GM19463 (cell line): ENCODE results near the gene STUM.

Experiments
- ATAC-seq: cut with Tn5 transposase; IDR thresholded peaks from one replicate; pipeline ENCODE4 v1.9.1; 2021; ENCODE audit warnings: mild to moderate bottlenecking, moderate library complexity; ENCODE audit not compliant: unreplicated experiment

Gene STUM

DNA sequence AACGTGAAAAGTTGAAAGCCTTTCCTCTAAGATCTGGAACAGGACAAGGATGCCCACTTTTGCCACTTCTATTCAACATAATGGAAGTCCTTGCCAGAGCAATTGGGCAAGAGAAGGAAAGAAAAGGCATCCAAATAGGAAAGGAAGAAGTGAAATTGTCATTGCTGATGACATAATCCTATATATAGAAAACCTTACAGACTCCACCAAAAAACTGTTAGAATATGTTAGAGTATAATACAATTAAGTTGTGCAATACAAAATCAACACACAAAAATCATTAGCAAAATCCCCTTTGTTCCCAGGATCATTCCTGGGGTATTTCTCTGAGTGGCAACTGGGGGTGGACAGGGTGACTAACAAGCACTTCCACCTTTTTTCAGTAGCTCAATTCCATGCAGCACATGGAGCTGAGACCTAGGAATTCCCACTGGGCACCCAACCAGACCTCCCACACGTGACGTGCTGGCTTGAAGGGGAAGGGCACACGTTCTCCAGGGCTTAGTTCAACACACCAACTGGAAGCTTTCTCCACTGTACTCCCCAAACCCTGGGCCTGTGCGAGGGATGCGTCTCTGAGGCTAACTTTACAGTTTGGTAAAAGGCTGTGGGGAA is 9.6 kb downstream of the STUM start:
- ATAC-seq: no peak

DNA sequence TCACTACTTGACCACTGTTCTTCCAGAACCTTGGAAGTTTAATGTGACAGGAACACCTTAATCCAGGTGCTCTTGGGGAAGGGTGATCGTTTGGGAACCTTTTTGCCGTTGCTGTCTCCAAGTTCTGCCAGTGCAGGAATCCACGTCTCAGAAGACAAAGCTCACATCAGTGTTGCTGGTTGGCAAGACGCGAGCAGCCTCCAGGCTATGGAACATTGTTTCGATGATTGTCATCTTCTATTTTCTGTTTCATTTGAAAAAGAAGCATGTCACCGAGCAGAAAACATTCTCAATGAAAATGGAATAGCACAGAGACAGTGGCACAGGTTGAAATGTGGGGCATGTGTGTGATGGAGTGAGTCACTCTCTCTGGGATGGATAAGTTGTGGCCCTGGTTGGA is 11.7 kb downstream of the STUM start:
- no peak for ATAC-seq

DNA sequence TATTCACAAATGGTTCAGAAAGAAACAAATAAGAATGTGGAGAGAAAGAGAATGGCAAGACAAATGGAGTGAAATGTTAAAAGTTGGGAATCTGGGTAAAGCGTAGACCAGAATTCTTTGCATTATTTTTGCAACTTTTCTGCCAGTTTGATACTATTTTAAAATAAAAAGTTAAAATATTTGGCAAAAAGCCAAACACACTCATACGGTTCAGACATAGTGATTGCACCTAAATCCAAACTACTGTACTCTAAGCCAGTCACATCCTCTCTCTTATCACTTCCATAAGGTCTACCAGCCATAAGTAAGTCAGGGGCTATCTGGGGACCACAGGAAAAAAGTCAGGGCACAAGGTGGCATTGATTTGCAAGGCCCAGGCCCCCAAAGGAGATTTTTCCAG is 14.4 kb downstream of the STUM start:
- no peak for ATAC-seq

DNA sequence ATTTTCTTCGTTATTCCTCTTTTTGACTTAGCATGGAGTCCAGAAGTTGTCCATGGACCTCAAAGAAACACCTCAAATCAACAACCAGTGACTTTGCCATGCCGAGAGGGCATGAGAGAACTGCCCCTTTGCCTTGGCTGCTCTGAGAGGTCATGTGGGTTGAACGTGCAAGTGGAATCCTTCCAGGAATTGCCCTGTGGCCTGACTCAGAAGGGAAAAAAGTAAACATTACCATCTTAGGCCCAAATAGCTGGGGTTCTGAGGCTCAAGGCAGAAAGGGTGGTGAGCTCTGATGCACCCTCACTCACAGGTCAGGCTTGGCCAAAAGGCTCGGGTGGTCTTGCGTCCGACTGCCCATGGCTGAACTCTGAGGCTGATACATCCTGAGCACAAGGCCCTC is 15.1 kb downstream of the STUM start:
- no peak for ATAC-seq

DNA sequence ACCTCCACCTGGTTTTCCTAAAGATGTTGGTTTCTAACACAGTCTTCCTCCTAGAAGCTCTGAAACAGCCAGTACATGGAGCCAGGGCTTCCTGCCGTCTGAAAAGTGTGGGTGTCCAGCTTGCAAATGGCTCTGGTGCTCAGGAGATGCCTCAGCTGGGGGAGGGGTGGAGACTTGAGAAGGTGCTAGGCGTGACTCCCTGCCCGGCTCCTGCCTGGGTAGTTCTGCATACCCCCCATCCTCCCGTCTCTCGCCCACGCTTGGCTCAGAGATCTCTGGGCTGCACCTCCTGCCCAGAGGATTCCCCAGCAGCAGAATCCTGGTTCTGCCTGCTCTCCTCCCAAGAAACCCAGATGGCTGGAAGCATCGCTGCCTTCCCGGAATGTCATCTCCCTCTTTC is 16.9 kb downstream of the STUM start:
- ATAC-seq: no peak

DNA sequence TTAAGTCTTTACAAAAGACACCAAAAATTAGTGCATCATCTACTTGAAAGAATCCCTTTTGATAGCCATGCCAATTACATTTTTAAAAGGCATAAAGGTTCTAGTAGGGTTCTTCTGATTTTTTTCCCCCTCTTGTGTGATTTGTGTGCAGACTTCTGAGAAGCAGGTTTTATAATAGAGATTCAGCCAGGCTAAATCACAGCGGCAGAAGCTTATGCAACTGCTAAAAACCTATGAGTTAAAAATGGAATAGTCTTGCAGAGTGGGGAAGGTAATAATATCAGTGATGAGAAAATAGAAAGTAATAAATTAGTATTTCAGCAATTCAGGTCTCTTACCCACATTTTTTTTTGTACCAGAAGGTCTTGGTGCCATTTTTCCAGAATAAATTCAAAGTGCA is 17.7 kb downstream of the STUM start:
- ATAC-seq: no peak

DNA sequence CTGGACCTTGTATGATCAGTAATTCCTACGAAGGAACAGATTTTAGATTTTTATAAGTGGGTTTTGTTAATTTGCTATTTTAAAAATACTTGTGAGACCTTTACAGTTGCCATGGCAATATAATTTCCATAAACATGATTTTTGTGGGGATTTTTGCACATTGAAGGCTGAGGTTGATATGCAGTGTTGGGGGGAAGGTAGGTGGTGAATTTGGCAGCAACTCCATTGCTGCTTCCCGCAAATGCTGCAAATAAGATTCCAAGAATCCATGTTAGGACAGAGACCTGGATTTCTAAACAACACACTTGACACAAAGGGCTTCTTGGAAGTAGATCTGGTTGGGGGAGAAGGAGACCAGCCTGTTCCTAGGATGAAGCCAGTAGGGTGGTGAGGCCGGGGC is 18.2 kb downstream of the STUM start:
- ATAC-seq: no peak

DNA sequence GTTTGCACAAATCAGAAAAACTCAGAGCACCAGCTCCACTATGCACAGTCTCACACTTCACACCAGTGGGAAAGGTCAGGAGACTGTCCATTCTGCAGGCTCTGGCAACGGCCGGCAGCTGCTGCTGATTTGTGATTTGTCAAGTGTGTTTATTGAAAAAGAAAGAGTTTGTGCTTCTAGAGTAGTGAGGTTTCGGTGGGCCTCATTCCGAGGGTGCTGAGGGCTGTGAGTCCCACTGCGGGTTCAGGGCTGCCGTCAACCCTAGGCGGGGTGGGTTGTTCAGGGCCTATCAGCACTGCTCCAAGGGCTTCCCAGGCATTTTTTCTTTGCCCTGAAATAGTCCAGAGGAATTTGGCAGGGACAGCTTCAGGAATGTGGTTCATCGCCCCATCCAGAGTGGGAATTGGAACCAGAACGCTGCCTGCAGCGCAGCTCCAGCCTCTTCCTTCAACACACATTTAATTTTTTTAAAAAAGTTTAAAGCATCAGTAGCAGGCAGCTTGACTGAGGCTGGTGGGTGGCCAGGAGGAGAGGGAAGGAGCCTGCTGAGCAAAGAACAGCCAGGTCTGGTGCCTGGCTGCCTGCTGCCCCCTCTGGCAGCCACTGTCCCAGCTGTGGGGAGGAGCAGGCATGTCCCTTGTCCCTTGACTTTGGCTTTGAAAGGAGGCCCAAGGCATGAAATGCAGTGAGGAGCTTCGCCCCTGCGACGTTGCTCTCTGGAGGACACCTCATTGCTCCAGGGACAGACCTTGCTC is 19.7 kb downstream of the STUM start:
- no peak for ATAC-seq

DNA sequence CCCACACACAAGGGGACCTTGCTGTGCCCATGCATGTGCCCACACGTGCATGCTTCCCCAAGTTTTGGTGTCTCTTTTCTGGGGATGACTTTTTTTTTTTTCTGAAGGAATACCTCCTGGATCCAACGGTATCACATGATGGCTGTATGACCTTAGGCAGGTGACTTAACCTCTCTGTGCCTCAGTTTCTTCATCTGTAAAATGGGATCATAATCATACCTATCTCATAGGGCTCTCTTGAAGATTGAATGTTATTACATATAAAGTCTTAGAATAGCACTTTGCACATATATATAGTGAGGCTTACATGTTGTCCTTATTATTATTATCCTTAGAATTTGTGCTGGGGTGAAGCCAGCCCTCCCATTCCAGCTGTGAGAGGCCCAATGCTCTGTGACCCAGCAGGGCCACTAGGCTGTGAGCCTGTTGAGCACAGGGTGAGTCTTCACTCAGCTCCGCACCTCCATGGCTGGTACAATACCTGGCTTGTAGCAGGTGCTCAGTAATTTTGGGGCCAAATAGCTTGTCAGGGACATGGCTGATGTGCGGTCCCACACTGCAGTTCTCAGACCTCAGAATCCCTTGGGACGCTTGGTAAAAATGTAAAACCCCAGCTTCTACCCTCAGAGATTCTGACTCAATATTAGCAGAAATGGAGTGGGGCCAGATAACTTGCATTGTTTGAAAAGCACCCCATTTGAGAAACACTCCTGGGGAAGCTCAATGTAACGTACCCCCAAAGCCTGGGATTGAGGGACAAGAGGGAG is 20.6 kb downstream of the STUM start:
- no peak for ATAC-seq

DNA sequence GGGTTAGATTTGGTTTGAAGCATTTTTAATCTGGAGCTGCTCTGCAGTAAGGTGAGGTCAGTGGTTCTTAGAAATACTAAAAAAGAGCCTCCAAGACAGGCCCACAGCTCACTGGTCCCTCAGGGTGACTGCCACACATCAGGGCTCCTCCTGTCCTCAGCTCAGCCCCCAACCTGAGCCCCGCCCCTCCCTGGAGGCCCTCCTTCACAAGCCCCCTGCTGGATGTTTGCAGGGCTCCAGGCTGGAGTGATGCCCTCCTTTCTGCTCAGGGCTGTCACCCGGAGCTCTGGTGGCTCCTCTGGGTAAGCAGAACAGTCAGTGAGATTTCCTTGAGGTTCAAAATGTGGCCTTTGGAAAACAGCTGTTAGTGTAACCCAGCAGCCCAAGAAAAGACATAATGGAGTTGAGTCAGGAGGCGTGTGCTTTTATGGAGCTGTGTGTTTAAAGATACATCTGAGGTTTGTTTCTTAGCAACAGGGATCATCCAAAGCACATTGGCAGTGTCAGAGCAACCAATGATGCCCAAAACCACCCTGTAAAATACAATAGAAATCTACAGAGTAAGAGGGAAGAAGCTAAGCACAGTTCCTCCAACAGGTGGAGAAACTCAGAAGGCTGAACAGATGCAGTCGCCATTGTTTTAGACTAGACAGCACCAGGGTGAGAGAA is 21.4 kb downstream of the STUM start:
- no peak for ATAC-seq

DNA sequence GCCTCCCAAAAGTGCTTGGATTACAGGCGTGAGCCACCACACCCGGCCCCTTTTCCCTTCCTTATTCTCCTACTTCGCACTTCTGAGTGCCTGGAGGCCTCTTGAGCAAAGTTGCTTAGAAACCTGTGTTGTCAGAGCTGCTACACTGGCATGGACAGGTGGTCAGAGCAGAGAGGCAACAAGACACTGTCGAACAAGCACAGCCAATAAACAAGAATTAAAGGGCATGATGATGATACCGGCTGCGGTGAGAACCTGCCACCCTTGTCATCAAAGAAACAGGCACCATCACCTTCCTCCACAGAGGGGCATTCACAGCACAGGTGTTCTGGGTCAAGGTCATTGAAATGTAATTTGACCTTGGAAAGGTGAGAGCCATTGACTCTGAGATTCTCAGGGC is 23.3 kb downstream of the STUM start:
- ATAC-seq: no peak

DNA sequence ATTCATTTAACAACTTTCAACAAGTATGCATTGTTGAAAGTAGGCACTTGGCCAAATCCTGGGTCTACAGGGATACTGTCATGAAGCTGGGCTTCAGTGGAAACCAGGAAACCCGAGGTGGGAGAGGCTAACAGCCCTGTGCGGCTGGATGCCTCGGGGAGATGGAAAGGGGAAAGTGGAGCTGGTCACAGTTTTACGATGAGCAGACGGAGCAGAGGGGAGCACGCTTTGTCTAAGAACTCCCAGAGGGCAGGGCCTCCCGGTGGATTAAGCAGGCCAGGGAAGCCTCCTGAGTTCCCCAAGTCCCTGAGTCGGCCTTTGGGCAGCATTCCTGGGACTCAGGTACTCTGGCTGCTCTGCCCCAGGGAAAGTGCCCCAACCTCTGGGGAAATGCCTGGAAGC is 23.8 kb downstream of the STUM start:
- no peak for ATAC-seq

DNA sequence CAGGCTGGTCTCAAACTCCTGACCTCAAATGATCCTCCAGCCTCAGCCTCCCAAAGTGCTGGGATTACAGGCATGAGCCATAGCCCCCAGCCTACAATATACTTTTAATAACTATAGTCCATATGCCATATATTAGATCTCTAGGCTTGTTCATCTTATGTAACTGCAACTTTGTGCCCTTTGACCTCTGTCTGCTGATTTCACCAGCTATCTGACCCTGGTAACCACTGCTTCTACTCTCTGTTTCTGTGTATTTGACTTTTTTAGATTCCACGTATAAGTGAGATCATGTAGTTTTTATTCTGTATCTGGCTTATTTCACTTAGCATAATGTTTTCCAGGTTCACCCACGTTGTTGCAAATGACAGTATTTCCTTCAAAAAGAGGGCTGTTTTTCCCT is 25.5 kb downstream of the STUM start:
- no peak for ATAC-seq

DNA sequence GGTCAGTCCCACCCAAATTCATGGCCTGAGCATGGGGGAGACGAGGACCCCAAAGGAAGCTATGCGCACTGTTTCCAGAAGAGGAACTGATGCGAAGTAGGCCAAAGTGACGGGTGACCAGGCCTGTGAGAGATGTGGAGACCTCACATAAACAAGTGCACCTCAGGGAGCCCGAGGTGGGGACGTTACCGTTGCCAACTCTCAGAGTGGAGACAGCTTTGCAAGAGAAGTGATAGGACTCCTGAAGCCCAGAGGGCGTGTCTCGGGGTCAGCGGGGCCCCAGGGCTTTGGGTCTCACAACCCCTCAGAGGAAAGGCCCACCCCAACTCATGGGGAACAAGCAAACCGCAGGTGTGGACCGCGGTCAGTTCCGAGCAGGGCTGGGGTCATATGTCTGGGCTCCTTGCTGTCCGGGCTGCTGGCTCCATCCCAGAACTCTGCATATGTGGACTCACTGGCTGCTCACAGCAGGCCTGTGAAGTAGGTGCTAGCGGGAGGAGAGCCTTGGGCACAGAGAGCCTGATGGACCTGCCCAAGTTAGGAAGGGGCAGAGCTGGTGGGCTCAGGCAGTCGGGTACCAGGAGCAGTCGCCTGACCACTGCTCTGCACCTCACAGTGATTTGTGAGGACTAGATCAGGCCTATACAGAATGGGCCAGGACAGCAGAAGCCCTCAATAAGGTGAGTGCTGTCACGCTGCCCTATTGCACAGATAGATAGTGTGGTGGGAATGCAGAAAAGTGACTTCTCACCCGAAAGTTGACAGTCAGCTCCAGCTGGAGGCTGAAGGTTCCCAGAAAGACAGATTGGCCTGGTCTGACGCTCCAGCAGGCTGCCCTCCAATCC is 26.2 kb downstream of the STUM start:
- no peak for ATAC-seq

DNA sequence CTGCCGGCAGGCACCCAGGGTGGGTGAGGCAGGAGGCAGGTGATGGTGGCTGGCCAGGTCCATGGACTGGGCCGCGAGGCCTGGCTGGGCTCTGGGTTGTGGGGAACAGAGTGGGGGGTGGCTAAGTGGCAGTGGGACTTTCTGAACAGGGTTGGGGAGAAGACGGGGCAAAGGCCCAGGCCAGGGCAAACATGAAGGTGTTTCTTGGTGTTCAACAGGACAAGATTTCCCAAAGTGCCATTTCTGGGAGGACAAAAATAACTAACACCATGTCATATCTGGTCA is 26.8 kb downstream of the STUM start:
- no peak for ATAC-seq

DNA sequence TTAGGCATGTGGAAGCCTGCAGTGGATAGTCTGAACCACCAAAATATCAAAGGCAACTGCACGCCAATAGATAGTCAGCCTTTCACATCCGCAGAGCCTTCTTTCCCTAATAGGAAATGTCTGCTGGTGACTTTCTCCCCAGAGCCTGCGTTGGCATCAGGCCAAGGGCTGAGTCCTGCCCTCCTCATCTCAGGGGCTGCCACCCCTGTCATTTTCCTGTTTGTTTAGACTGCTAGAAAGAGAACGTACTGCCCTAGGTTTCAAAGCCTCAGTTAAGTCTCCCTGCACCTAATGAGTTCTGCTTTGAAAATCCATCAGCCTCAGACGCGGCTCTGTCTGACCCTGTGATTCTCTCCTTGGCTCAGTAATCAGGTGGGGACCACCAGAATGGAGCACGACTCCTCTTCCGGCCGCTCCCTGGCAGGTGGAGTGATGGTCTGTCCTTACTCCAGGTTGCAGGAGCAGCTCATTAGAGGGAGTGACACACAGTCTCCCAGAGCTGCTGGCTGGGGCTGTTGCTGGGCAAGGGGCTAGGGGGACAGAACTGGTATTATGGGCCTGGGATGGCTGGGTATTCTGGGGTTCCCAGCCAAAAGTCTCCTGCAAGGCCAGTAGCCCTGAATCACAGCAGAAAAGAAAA is 27.3 kb downstream of the STUM start:
- ATAC-seq: no peak

DNA sequence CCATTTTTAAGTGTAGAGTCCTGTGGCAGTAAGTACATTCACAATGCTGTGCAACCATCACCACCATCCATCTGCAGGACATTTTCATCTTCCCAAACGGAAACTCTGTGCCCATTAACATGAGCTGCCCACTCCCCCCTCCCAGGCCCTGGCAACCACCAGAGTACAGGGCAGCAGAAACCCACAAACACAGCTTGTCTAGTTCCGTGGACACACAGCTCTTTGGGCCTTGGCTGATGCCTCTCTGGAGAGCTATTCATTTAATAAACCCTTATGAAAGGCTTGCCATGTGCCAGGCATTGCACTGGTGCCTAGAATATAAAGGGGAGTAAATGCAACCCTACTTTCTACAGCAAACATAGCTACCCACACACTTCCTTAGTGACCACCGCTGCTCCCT is 28.0 kb downstream of the STUM start:
- no peak for ATAC-seq

DNA sequence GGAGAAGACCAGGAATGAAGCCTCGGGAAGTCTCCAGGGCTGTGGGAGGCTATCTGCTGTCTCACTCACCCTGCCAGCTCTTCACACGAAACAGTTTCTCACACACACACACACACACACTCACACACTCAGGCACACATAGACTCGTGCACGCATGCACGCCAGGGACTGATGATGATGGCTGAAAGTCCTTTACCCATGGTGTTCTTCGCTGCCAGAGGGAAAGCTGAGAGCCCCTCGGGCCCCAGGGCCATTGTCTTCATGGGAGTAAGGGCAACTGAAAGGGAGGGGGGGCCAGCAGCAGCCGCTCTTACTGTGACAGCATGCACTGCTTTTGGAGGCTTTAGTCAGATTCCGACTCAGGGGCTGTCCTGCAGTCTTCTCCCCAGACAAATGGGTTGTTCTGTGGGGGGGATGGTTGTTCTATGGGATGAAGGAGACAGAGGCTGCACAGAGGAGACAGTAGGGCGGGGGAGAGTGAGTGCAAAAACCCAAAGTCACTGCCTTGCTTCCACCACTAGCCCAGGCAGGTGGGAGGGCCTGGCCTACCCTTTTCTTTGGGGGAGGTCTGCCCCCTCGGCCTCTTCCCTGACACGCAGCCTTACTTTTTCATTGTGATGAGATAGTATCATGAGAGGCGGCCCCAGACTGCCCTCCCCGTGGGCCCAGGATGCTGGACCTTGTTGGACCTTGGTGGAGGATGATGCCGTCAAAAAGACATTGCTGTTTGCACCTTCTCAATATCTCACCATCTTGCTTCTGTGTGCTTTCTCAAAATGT is 29.0 kb downstream of the STUM start:
- ATAC-seq: no peak

DNA sequence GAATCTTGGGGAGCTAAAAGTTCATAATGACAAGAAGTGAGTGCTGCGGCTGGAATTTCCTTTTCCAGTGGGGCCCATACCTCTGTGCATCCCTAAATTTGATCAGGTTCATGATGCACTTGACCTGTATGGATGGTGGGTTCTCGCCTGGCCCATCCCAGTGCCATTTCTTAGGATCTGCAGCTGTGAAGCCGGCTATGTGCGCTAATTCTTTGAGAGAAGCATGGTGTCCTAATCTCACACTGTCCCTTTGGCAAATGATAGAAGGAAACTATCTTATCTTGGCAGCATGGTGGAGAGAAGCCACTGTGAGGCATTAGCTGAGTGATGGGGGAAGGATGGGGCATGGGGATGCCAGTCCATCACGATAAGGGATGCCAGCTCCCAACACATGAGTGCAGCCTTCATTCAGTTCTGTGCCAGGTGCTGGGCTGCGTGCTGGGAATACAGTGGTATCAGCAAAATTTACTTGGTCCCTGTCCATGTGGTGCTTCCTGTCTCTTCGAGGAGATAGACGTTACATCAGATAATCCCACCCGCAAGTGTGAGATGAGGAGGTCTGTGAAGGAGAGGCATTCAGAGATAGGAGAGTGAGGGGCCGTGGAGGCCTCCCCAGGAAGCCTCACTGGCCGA is 30.5 kb downstream of the STUM start:
- no peak for ATAC-seq
